ENCODE results near the gene SMARCB1.

Gene SMARCB1

GRCh38 chr22:23801886-23802377, 15.2 kb downstream of the SMARCB1 start:
- TF ChIP-seq CTCF (IDR thresholded peaks at IDR 0.05; ENCODE audit: insufficient read depth, low read length, poor library complexity, severe bottlenecking) = no peak
- H3K4me3 ChIP-seq (replicated peaks; ENCODE audit: low read depth, low read length) = no peak overlapping the region
- H3K27me3 ChIP-seq (replicated peaks; ENCODE audit: control insufficient read depth, insufficient read depth, low read length) = no peaks in the 10 kb centered on the region
- DNase-seq (ENCODE audit: extremely low read depth, insufficient read length) = no peak
- H3K36me3 ChIP-seq (ENCODE audit: control insufficient read depth, insufficient read depth, low read length) = peaks cover 14% of the 10 kb centered on the region

- Histone ChIP-seq H3K36me3 (ENCODE audit: control insufficient read depth, insufficient read depth, low read length) (peaks cover 14% of the 10 kb centered on the region), H3K27me3 (replicated peaks; ENCODE audit: control insufficient read depth, insufficient read depth, low read length) (no peaks in the 10 kb centered on the region), H3K4me3 (replicated peaks; ENCODE audit: low read depth, low read length) (peak overlapping the region; percentile 60)
- TF ChIP-seq CTCF (IDR thresholded peaks at IDR 0.05; ENCODE audit: insufficient read depth, low read length, poor library complexity, severe bottlenecking) = no peak
- peak; percentile 61 for DNase-seq (ENCODE audit: extremely low read depth, insufficient read length)
These were observed 16.4 kb downstream of the SMARCB1 start for GRCh38 chr22:23803001-23803819.

GRCh38 chr22:23804781-23805291, 18.1 kb downstream of the SMARCB1 start:
- Histone ChIP-seq H3K27me3 (replicated peaks; ENCODE audit: control insufficient read depth, insufficient read depth, low read length) (no peaks in the 10 kb centered on the region), H3K36me3 (ENCODE audit: control insufficient read depth, insufficient read depth, low read length) (peaks cover 13% of the 10 kb centered on the region), H3K4me3 (replicated peaks; ENCODE audit: low read depth, low read length) (peak overlapping the region; percentile 45)
- peak; percentile 37 for DNase-seq (ENCODE audit: extremely low read depth, insufficient read length)
- no peak for TF ChIP-seq CTCF (IDR thresholded peaks at IDR 0.05; ENCODE audit: insufficient read depth, low read length, poor library complexity, severe bottlenecking)

GRCh38 chr22:23806837-23807236, 20.1 kb downstream of the SMARCB1 start:
- Histone ChIP-seq H3K36me3 (ENCODE audit: control insufficient read depth, insufficient read depth, low read length) (peaks cover 10% of the 10 kb centered on the region), H3K4me3 (replicated peaks; ENCODE audit: low read depth, low read length) (no peak overlapping the region), H3K27me3 (replicated peaks; ENCODE audit: control insufficient read depth, insufficient read depth, low read length) (no peaks in the 10 kb centered on the region)
- no peak for DNase-seq (ENCODE audit: extremely low read depth, insufficient read length)
- no peak for TF ChIP-seq CTCF (IDR thresholded peaks at IDR 0.05; ENCODE audit: insufficient read depth, low read length, poor library complexity, severe bottlenecking)

- DNase-seq (ENCODE audit: extremely low read depth, insufficient read length) = no peak
- Histone ChIP-seq H3K36me3 (ENCODE audit: control insufficient read depth, insufficient read depth, low read length) (peaks cover 17% of the 10 kb centered on the region), H3K4me3 (replicated peaks; ENCODE audit: low read depth, low read length) (no peak overlapping the region), H3K27me3 (replicated peaks; ENCODE audit: control insufficient read depth, insufficient read depth, low read length) (no peaks in the 10 kb centered on the region)
- TF ChIP-seq CTCF (IDR thresholded peaks at IDR 0.05; ENCODE audit: insufficient read depth, low read length, poor library complexity, severe bottlenecking) = no peak
These were observed 25.6 kb downstream of the SMARCB1 start for GRCh38 chr22:23812378-23812777.

Measured in GM06990 (cell line).